Upper lobe of left lung (tissue), 4 donors: ENCODE measurements around the gene RNASEH2B.

Experiments
- POLR2A ChIP-seq, 4 donors: fragments of 450-650 bp; IDR thresholded peaks; one replicate each; pipeline ENCODE4 v1.5.1; 2016 to 2017; ENCODE audit warnings: antibody characterized with exemption in 4 of 4, mild to moderate bottlenecking in 2 of 4
- TF ChIP-seq, protein P1 (sequence below), 6 experiments: fragments of 450-650 bp in 4 of 6; fragments of 200-600 bp in 2 of 6; sonication (generic) in 2 of 6; IDR thresholded peaks; one replicate each; pipeline ENCODE4 v1.5.1; 2016 to 2019; ENCODE audit warnings: antibody characterized with exemption in 6 of 6

DNA sequence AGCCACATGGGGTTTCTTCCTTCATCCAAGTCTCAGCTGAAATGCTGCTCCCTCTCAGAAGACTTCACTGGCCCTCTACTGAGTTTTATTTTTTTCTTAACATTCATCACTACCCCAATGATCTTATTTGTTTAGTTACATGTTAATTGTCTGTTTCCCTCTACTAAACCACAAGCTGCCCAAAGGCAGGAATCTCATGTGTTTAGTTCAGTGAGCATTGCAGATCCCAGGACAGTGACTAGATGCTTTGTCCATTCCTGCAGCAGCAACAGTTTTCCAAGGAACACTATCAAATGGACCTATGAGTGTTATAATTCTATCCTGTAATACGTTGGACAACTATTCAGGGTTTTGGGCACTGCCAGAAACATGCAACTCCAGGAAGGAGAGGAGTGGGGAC lies 93.1 kb downstream of the RNASEH2B start:
- TF ChIP-seq, protein P1, sequence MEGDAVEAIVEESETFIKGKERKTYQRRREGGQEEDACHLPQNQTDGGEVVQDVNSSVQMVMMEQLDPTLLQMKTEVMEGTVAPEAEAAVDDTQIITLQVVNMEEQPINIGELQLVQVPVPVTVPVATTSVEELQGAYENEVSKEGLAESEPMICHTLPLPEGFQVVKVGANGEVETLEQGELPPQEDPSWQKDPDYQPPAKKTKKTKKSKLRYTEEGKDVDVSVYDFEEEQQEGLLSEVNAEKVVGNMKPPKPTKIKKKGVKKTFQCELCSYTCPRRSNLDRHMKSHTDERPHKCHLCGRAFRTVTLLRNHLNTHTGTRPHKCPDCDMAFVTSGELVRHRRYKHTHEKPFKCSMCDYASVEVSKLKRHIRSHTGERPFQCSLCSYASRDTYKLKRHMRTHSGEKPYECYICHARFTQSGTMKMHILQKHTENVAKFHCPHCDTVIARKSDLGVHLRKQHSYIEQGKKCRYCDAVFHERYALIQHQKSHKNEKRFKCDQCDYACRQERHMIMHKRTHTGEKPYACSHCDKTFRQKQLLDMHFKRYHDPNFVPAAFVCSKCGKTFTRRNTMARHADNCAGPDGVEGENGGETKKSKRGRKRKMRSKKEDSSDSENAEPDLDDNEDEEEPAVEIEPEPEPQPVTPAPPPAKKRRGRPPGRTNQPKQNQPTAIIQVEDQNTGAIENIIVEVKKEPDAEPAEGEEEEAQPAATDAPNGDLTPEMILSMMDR (IDR thresholded peaks at IDR 0.05) = no peak
- no peak for TF ChIP-seq POLR2A (IDR thresholded peaks at IDR 0.05)
